HuH-7 (cell line): ENCODE data around the gene SCLT1.
A peak's percentile ranks its signal among the peaks of the same experiment; 100 is the strongest.

Experiments
- DNase-seq: peaks from one replicate; pipeline ENCODE4 v3.0.0; 2011; ENCODE audit warnings: low spot score

SCLT1 gene

GRCh38 chr4:128869776-128870509, 223.4 kb downstream of the SCLT1 start:
- DNase-seq: no peak

GRCh38 chr4:128868758-128869157, 224.6 kb downstream of the SCLT1 start:
- no peak for DNase-seq

GRCh38 chr4:128866691-128867090, 226.6 kb downstream of the SCLT1 start:
- no peak for DNase-seq

- no peak for DNase-seq
Observed at GRCh38 chr4:128866269-128866668, 227.1 kb downstream of the SCLT1 start.

- no peak for DNase-seq
Observed at GRCh38 chr4:128865132-128865531, 228.2 kb downstream of the SCLT1 start.

GRCh38 chr4:128863312-128864075, 229.8 kb downstream of the SCLT1 start:
- peak; percentile 25 for DNase-seq

GRCh38 chr4:128862608-128863311, 230.6 kb downstream of the SCLT1 start:
- DNase-seq: no peak

GRCh38 chr4:128861856-128862518, 231.4 kb downstream of the SCLT1 start:
- DNase-seq: no peak

GRCh38 chr4:128859887-128860677, 233.3 kb downstream of the SCLT1 start:
- DNase-seq: no peak

- DNase-seq: no peak
Observed at GRCh38 chr4:128858879-128859671, 234.3 kb downstream of the SCLT1 start.

- DNase-seq: no peak
Observed at GRCh38 chr4:128856246-128856645, 237.1 kb downstream of the SCLT1 start.

- no peak for DNase-seq
Observed at GRCh38 chr4:128855621-128856020, 237.7 kb downstream of the SCLT1 start.

GRCh38 chr4:128854433-128854832, 238.9 kb downstream of the SCLT1 start:
- no peak for DNase-seq

GRCh38 chr4:128853741-128854140, 239.6 kb downstream of the SCLT1 start:
- DNase-seq: no peak

- no peak for DNase-seq
Observed at GRCh38 chr4:128850252-128850651, 243.1 kb downstream of the SCLT1 start.

GRCh38 chr4:128848461-128848860, 244.9 kb downstream of the SCLT1 start:
- DNase-seq: no peak

GRCh38 chr4:128847082-128847724, 246.1 kb downstream of the SCLT1 start:
- no peak for DNase-seq

- DNase-seq: no peak
Observed at GRCh38 chr4:128846063-128846462, 247.3 kb downstream of the SCLT1 start.

GRCh38 chr4:128844931-128845330, 248.4 kb downstream of the SCLT1 start:
- DNase-seq: no peak

GRCh38 chr4:128841402-128841801, 251.9 kb downstream of the SCLT1 start:
- no peak for DNase-seq
